RWPE2 (cell line): ENCODE results near the gene BMPER.
A peak's percentile ranks its signal among the peaks of the same experiment; 100 is the strongest.

Experiments used
- ATAC-seq: fragments of 200-7000 bp; cut with Tn5 transposase; 3 replicates; pipeline ENCODE4 v1.9.1; 2021; ENCODE audit warnings: low read depth
- DNase-seq: peaks from one replicate; pipeline ENCODE4 v3.0.0-alpha.2; 2020; ENCODE audit warnings: low spot score
- H3K27ac ChIP-seq: fragments of 450-650 bp; 2 replicates; pipeline ENCODE4 v1.5.1; 2017; ENCODE audit warnings: mild to moderate bottlenecking; ENCODE audit not compliant: poor library complexity, severe bottlenecking
- H3K27me3 ChIP-seq: fragments of 250-450 bp; sonication (Bioruptor Pico); 2 replicates; pipeline ENCODE4 v1.5.1; 2021; ENCODE audit warnings: mild to moderate bottlenecking, moderate library complexity; ENCODE audit not compliant: insufficient read depth, poor library complexity, severe bottlenecking
- H3K36me3 ChIP-seq: fragments of 250-450 bp; sonication (Bioruptor Pico); 2 replicates; pipeline ENCODE4 v1.5.1; 2020; ENCODE audit warnings: low read depth, mild to moderate bottlenecking, moderate library complexity
- H3K4me1 ChIP-seq: fragments of 250-450 bp; sonication (Bioruptor Pico); 2 replicates; pipeline ENCODE4 v1.5.1; 2021; ENCODE audit warnings: mild to moderate bottlenecking, moderate library complexity; ENCODE audit not compliant: insufficient read depth, poor library complexity, severe bottlenecking
- H3K4me3 ChIP-seq: fragments of 250-450 bp; sonication (Bioruptor Pico); 2 replicates; pipeline ENCODE4 v1.5.1; 2021; ENCODE audit warnings: mild to moderate bottlenecking, moderate library complexity; ENCODE audit not compliant: severe bottlenecking
- H3K9me3 ChIP-seq: fragments of 250-450 bp; sonication (Bioruptor Pico); 2 replicates; pipeline ENCODE4 v1.5.1; 2021; ENCODE audit warnings: mild to moderate bottlenecking, moderate library complexity; ENCODE audit not compliant: severe bottlenecking
- TF ChIP-seq, protein P1 (sequence below): fragments of 450-650 bp; IDR thresholded peaks from one replicate; pipeline ENCODE4 v1.5.1; 2017; ENCODE audit warnings: mild to moderate bottlenecking, moderate library complexity; ENCODE audit not compliant: poor library complexity, severe bottlenecking

Gene BMPER

DNA sequence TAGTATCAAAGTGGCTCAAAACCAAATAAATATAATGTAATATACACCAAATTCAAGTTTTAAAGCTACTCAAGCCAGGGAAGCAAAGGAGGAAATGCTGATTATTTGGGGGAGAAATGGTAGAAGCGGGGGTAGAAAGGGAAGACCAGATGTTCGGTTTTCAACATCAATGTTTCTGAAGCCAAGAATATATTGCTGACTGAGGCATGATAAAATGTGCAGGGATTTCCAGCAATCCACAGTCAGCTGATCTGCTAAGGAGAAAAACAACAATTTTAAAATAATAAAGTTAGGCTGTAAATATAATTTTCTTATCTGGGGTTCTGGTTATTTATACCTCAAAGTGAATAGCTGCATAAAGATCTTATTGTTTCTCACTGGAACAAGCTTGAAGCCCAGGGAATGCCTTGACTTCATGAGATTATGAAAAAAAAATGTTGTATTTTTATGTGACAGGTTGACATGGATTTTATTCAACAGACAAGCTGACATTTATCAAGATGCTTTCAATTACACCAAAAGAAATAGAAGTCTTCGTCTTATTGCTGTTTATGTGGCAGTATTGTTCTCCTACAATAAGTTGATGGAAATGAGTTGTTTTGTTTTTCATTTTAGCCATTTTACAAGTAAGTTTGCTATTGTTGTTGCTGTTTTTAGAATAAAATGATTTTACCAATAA lies 28.6 kb upstream of the BMPER start:
- TF ChIP-seq, protein P1, sequence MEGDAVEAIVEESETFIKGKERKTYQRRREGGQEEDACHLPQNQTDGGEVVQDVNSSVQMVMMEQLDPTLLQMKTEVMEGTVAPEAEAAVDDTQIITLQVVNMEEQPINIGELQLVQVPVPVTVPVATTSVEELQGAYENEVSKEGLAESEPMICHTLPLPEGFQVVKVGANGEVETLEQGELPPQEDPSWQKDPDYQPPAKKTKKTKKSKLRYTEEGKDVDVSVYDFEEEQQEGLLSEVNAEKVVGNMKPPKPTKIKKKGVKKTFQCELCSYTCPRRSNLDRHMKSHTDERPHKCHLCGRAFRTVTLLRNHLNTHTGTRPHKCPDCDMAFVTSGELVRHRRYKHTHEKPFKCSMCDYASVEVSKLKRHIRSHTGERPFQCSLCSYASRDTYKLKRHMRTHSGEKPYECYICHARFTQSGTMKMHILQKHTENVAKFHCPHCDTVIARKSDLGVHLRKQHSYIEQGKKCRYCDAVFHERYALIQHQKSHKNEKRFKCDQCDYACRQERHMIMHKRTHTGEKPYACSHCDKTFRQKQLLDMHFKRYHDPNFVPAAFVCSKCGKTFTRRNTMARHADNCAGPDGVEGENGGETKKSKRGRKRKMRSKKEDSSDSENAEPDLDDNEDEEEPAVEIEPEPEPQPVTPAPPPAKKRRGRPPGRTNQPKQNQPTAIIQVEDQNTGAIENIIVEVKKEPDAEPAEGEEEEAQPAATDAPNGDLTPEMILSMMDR, result no peak
- no peaks in the 10 kb centered on the region for H3K36me3 ChIP-seq
- ATAC-seq (no peak), DNase-seq (no peak)
- no peaks in the 10 kb centered on the region for H3K27me3 ChIP-seq
- H3K27ac ChIP-seq, result no peak overlapping the region
- peaks cover 20% of the 10 kb centered on the region for H3K4me1 ChIP-seq
- H3K4me3 ChIP-seq, result no peak overlapping the region
- no peaks in the 10 kb centered on the region for H3K9me3 ChIP-seq

GRCh38 chr7:33880787-33881186 lies 24.6 kb upstream of the BMPER start:
- no peaks in the 10 kb centered on the region for H3K27me3 ChIP-seq
- TF ChIP-seq, protein P1, result no peak
- DNase-seq, result no peak

DNA sequence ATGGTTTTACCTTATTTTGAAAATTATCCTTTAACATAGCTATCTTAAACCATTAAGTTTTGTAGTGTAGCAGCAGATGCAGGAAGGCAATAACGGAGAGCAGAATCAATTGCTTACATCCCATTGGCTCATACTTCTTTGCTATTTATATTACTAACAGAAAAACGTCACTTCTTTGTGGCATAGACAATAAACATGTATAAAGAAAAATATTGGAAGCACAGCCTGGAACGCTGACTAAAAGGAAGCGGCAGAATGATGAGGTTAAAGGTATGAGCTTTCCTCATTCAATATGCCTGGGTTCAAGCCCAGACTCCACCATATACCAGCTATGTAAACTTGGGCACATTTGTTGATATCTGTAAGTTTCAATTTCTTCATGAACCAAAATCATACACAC lies 24.0 kb upstream of the BMPER start:
- ATAC-seq, result no peak
- Histone ChIP-seq H3K27me3 (no peaks in the 10 kb centered on the region), H3K4me3 (no peak overlapping the region), H3K9me3 (no peaks in the 10 kb centered on the region), H3K4me1 (peaks cover 3% of the 10 kb centered on the region), H3K36me3 (no peaks in the 10 kb centered on the region), H3K27ac (no peak overlapping the region)
- TF ChIP-seq, protein P1, result no peak
- DNase-seq, result no peak

More at GRCh38 chr7:33880787-33881186, 24.6 kb upstream of the BMPER start:
- Histone ChIP-seq H3K36me3 (no peaks in the 10 kb centered on the region), H3K4me3 (no peak overlapping the region), H3K4me1 (peaks cover 3% of the 10 kb centered on the region), H3K27ac (no peak overlapping the region), H3K9me3 (no peaks in the 10 kb centered on the region)
- ATAC-seq, result peak; percentile 83

GRCh38 chr7:33882040-33882837 lies 23.1 kb upstream of the BMPER start:
- Histone ChIP-seq H3K27ac (no peak overlapping the region), H3K4me1 (peaks cover 3% of the 10 kb centered on the region), H3K4me3 (no peak overlapping the region), H3K36me3 (no peaks in the 10 kb centered on the region), H3K9me3 (no peaks in the 10 kb centered on the region), H3K27me3 (no peaks in the 10 kb centered on the region)
- ATAC-seq (no peak), DNase-seq (no peak)
- TF ChIP-seq, protein P1, result no peak
